ENCODE results near the gene C1QTNF8.
"Not testable (repeated sequence)": the region's sequence is repeated elsewhere in the genome, so short reads cannot be mapped to it uniquely, and the experiment has no call there.

The C1QTNF8 gene

GRCh38 chr16:1089822-1090619 lies 6.0 kb downstream of the C1QTNF8 start:
- no peaks in the 10 kb centered on the region for H3K4me1 ChIP-seq (ENCODE audit: control insufficient read depth in 1 of 2, insufficient read depth in 1 of 2, low read depth in 1 of 2, low read length in 1 of 2)
- no peaks in the 10 kb centered on the region for H3K36me3 ChIP-seq
- H3K27me3 ChIP-seq = peaks cover 42% of the 10 kb centered on the region
- TF ChIP-seq, protein P1, sequence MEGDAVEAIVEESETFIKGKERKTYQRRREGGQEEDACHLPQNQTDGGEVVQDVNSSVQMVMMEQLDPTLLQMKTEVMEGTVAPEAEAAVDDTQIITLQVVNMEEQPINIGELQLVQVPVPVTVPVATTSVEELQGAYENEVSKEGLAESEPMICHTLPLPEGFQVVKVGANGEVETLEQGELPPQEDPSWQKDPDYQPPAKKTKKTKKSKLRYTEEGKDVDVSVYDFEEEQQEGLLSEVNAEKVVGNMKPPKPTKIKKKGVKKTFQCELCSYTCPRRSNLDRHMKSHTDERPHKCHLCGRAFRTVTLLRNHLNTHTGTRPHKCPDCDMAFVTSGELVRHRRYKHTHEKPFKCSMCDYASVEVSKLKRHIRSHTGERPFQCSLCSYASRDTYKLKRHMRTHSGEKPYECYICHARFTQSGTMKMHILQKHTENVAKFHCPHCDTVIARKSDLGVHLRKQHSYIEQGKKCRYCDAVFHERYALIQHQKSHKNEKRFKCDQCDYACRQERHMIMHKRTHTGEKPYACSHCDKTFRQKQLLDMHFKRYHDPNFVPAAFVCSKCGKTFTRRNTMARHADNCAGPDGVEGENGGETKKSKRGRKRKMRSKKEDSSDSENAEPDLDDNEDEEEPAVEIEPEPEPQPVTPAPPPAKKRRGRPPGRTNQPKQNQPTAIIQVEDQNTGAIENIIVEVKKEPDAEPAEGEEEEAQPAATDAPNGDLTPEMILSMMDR (IDR thresholded peaks at IDR 0.05) = no peak
- H3K9me3 ChIP-seq = no peaks in the 10 kb centered on the region
- H3K4me3 ChIP-seq (ENCODE audit: low read depth in 1 of 2, low read length in 1 of 2) = no peak overlapping the region
- no peak overlapping the region for H3K27ac ChIP-seq

- TF ChIP-seq, protein P1 (IDR thresholded peaks at IDR 0.05) = no peak
- Histone ChIP-seq H3K27ac (no peak overlapping the region), H3K4me1 (ENCODE audit: control insufficient read depth in 1 of 2, insufficient read depth in 1 of 2, low read depth in 1 of 2, low read length in 1 of 2) (no peaks in the 10 kb centered on the region), H3K9me3 (no peaks in the 10 kb centered on the region), H3K27me3 (peaks cover 37% of the 10 kb centered on the region), H3K4me3 (ENCODE audit: low read depth in 1 of 2, low read length in 1 of 2) (no peak overlapping the region), H3K36me3 (no peaks in the 10 kb centered on the region)
These were observed 6.6 kb downstream of the C1QTNF8 start for GRCh38 chr16:1089439-1089821.

GRCh38 chr16:1088295-1089170 lies 7.5 kb downstream of the C1QTNF8 start:
- TF ChIP-seq, protein P1 (IDR thresholded peaks at IDR 0.05) = no peak
- H3K9me3 ChIP-seq = no peaks in the 10 kb centered on the region
- H3K27ac ChIP-seq = no peak overlapping the region
- H3K4me3 ChIP-seq (ENCODE audit: low read depth in 1 of 2, low read length in 1 of 2) = no peak overlapping the region
- peaks cover 33% of the 10 kb centered on the region for H3K27me3 ChIP-seq
- H3K36me3 ChIP-seq = no peaks in the 10 kb centered on the region
- no peaks in the 10 kb centered on the region for H3K4me1 ChIP-seq (ENCODE audit: control insufficient read depth in 1 of 2, insufficient read depth in 1 of 2, low read depth in 1 of 2, low read length in 1 of 2)

- not testable (repeated sequence) for H3K36me3 ChIP-seq; H3K4me1 ChIP-seq (ENCODE audit: control insufficient read depth in 1 of 2, insufficient read depth in 1 of 2, low read depth in 1 of 2, low read length in 1 of 2); H3K4me3 ChIP-seq (ENCODE audit: low read depth in 1 of 2, low read length in 1 of 2); H3K27ac ChIP-seq; H3K9me3 ChIP-seq
- peaks cover 49% of the 10 kb centered on the region for H3K27me3 ChIP-seq
These were observed 9.6 kb downstream of the C1QTNF8 start for GRCh38 chr16:1086443-1086842.

- H3K4me1 ChIP-seq (ENCODE audit: control insufficient read depth in 1 of 2, insufficient read depth in 1 of 2, low read depth in 1 of 2, low read length in 1 of 2) = no peaks in the 10 kb centered on the region
- H3K36me3 ChIP-seq = no peaks in the 10 kb centered on the region
- no peaks in the 10 kb centered on the region for H3K9me3 ChIP-seq
- no peak overlapping the region for H3K27ac ChIP-seq
- no peak overlapping the region for H3K4me3 ChIP-seq (ENCODE audit: low read depth in 1 of 2, low read length in 1 of 2)
- H3K27me3 ChIP-seq = peaks cover 50% of the 10 kb centered on the region
- TF ChIP-seq, protein P1 (IDR thresholded peaks at IDR 0.05) = no peak
These were observed 11.1 kb downstream of the C1QTNF8 start for GRCh38 chr16:1084971-1085370.

All from neutrophil (primary cell).